NCI-H146 treated with DMSO at 0.1 percent for 48 hours (cell line): ENCODE results near the gene CENPE.
A peak's percentile ranks its signal among the peaks of the same experiment; 100 is the strongest.

Experiments
- DNase-seq: peaks from one replicate; lab custom pipeline; 2025; ENCODE audit not compliant: unreplicated experiment; lab: John Stamatoyannopoulos, UW

The CENPE gene

DNA sequence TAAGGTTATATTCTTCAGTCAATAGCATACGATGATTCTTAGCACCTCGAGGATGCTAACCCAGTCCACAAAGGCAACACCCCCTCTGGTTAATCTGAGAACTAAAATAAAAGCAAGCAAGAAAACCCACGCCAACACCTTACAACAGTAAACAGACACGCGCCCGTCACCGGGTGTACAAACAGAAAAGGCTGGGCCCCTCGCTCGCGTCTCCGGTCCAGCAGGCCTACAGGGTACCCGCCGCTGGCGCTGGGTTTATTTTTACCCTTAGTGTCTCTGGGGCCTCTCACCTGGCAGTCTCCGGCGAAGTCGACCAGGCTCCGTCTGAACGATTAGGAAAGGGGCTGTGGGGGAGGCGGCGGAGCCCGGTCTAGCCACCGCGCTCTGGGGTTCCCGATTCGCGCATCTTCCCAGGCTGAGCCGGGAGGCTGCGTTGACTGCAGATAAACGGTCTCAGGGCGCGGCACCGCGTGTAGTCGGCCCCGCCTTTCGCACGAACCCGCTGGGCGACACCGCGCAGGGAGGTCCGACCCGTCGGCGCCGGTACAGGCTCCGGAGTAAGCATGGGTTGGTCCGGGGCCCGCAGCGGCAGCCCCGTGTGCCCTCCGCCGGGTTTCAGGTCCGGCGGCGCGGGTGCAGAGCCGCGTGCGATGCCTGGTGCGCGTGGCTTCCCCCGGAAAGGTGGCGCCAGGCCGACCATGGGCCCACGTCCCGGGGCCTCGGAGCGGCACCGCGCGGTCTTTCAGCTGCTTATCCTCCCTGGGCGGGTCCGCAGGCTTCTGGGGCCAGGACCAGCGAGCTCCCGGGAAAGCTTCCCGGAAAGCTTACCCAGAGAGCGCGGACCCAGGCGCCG, 122.0 kb downstream of the CENPE start:
- DNase-seq, result peak; percentile 4

DNA sequence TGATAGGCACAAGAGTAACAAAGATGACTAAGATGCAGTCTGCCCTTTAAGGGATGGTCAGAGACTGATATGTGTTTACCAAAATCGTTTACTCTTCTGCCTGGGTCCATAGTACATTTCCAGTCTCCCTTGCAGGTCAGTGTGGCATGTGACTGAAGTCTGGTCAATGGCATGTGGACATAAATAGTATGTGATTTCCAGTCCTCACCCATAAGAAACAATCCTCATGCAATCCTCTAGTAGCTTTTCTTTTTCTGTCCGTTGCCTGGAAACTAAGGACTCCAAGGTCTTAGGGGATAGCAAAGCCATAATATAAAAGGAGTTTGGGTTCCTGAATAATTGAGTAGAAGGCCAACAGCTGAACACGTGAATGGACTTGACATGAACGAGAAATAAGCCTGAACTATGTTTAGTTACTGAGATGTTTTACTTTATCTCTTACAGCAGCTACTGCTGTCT, 122.7 kb downstream of the CENPE start:
- no peak for DNase-seq

DNA sequence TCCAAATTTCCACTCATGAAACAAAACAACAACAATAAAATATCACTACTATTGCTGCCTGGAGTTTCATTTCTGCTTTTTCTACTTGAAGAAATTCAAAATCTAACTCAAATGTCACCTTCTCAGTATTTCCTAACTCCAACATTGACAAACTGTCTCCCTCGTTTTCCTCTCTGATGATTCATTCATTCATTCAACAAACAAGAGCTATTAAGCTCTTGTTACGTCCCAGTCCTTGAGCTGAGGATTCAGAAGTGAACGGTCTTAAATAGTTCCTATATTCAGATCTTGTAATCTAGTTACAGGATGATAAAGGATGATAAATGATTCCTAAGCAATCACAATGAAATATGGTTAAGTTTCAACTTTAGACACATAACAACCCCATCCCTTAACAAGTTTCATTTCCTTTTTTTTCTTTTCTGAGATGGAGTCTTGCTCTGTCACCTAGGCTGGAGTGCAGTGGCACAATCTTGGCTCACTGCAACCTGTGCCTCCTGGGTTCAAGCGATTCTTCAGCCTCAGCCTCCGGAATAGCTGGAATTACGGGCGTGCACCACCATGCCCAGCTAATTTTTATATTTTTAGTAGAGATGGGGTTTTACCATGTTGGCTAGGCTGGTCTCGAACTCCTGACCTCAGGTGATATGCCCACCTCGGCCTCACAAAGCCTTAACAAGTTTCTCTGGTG, 123.3 kb downstream of the CENPE start:
- DNase-seq, result no peak

DNA sequence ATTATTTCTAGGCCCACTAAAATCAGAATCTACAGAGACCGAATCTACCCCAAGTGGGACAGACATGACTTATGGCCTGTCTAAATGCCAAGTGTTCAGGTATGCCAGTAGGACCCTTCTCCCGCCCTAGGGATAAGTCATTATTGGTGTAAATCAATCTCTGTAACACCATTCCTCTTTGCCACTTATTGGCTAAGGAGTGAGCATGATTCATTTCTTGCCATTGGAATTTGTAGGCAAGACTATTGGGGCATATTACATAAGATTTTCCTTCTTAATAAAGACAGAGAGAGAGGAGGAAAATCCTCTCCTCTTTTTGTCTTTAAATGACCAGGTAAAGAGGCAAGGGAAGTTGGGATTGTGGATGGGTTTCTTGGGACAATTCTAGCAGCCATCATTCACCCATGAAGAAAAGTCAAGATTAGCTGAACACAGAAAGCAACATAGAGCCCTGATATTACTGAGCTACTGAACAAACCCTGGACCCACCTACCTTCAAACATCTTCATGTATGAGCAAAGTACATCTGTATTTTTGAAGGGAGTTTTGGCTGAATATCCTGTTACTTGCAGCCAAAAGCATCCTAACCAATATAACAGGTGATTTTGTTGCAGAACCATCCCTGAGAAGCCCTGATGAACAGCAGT, 124.2 kb downstream of the CENPE start:
- no peak for DNase-seq

DNA sequence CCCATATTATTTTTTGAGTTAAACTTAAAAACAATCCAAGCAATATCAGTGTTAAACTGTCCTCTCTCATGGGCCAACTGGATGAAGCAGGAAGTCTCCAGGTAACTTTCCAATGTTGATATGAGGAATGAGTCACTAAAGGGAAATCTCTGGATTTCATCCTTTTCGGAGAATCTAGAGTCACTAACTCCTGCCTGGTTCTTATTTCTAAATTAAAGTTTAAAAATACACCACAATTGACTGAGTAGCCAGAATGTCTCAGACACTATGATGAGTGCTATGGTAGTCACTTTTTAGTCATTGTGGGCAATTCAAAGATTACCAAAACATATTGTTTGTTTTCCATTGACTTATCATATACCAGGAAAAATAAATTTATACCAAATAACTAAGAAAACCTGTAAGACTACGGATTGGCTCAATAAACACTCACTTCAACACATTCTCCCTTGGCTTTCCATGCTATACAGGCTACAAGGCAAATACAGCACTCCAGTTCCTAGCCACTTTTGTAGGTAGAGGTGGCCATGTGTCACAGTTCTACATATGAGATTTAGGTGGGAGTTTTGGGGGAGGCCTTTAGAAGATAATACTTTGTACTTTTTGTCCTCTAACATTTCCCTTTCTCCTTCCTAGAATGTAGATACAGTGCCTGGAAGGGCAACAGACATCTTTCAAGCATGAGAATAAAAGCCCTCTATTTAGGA, 130.1 kb downstream of the CENPE start:
- DNase-seq, result no peak

DNA sequence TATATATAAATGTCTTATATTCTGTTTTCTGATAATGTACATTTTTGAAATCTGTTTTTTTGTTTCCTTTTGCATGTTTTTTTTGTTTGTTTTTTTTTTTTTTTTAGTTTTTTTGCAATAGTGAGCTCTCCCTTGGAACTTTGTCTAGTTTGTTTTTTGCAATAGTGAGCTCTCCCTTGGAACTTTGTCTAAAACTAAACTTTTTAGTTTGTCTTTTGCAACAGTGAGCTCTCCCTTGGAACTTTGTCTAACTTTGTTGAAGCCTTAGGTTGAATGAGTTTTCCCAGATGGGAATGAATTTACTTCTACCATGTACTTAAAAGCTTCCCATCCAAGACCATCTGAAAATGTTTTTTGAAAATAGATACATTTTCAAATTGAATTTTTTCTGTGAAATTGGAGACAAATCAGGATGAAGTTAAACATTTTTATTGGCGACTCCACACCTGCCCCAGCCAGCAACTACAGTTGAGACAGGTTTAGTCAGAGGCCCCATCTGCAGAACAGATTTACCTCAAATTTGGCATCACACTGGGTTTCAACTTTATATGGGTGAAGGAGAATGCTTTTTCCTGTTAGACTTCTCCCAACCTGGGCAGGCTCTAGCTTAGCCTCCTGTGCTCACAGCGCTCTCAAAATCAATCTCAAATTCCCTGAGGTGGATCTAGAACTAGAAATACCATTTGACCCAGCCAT, 137.5 kb downstream of the CENPE start:
- DNase-seq, result no peak
